Keratinocyte (primary cell): Measurements from ENCODE around the gene RGS3.

ENCODE experiments used
- EZH2 ChIP-seq: IDR thresholded peaks from one replicate; pipeline ENCODE4 v1.6.1; 2012; ENCODE audit warnings: inconsistent platforms, mild to moderate bottlenecking, low read length, moderate library complexity
- TF ChIP-seq, protein P1 (sequence below), 3 experiments: IDR thresholded peaks in 1 of 3; conservative IDR thresholded peaks in 1 of 3; optimal IDR thresholded peaks in 1 of 3; 2 replicates in 2 of 3; 3 replicates in 1 of 3; pipeline versions ENCODE3 to v1.5.1; 2011; ENCODE audit warnings: low read length in 3 of 3, mild to moderate bottlenecking in 3 of 3, moderate library complexity in 2 of 3, control low read depth in 1 of 3, inconsistent platforms in 1 of 3; ENCODE audit not compliant: insufficient read depth in 2 of 3; ENCODE audit errors: extremely low read depth in 1 of 3

DNA sequence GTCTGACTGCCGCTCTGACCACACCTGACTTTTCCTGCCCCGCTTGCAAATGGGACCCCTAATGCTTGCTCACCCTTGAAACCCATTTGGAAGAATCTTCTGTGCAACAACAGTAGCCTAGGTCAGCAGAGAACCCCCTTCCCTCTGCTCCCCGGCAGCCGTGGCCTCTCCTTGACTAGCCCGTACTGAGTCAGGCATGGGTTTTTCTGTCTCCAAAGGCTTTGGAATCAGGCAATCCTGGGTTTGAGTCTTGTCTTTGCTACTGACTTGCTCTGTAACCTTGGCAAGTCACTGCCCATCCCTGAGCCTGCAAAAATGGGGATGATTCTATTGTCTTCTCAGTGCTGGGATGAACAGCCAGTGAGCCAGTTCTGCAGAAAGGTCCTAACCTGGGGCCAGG, 135.4 kb downstream of the RGS3 start:
- TF ChIP-seq, protein P1, sequence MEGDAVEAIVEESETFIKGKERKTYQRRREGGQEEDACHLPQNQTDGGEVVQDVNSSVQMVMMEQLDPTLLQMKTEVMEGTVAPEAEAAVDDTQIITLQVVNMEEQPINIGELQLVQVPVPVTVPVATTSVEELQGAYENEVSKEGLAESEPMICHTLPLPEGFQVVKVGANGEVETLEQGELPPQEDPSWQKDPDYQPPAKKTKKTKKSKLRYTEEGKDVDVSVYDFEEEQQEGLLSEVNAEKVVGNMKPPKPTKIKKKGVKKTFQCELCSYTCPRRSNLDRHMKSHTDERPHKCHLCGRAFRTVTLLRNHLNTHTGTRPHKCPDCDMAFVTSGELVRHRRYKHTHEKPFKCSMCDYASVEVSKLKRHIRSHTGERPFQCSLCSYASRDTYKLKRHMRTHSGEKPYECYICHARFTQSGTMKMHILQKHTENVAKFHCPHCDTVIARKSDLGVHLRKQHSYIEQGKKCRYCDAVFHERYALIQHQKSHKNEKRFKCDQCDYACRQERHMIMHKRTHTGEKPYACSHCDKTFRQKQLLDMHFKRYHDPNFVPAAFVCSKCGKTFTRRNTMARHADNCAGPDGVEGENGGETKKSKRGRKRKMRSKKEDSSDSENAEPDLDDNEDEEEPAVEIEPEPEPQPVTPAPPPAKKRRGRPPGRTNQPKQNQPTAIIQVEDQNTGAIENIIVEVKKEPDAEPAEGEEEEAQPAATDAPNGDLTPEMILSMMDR (optimal IDR thresholded peaks at IDR 0.05 in 1 of 3, IDR thresholded peaks at IDR 0.05 in 1 of 3, conservative IDR thresholded peaks at IDR 0.05 in 1 of 3; ENCODE audit: extremely low read depth in 1 of 3, insufficient read depth in 2 of 3, low read length in 3 of 3): no peak
- no peak for TF ChIP-seq EZH2
